GM12878 (cell line): Measurements from ENCODE around the gene EEF2K. TPM values are rescaled to one million over a fixed set of nuclear protein-coding genes. Genes with fewer than 3 reads are reported as not detected.

Source experiments
- BHLHE40 ChIP-seq, 2 experiments: fragments of 450-650 bp in 1 of 2; IDR thresholded peaks; 2 replicates each; pipeline ENCODE4 v1.6.1; 2011 to 2017; ENCODE audit warnings: low read depth in 2 of 2, borderline replicate concordance in 1 of 2, improper control_type of control experiment in 1 of 2, low read length in 1 of 2, mild to moderate bottlenecking in 1 of 2
- CREB1 ChIP-seq: IDR thresholded peaks from 2 replicates; pipeline ENCODE4 v1.6.1; 2012; ENCODE audit warnings: low read depth, mild to moderate bottlenecking, inconsistent platforms
- DPF2 ChIP-seq: fragments of 450-650 bp; IDR thresholded peaks from 2 replicates; pipeline ENCODE4 v1.6.1; 2017; ENCODE audit warnings: mild to moderate bottlenecking
- EP300 ChIP-seq, 2 experiments: fragments of 150-350 bp in 1 of 2; IDR thresholded peaks; 2 replicates each; pipeline ENCODE4 v1.6.1; 2011 to 2012; ENCODE audit warnings: low read depth in 2 of 2, low read length in 2 of 2, borderline replicate concordance in 1 of 2, improper control_type of control experiment in 1 of 2, inconsistent platforms in 1 of 2; ENCODE audit not compliant: control insufficient read depth in 1 of 2
- FOS ChIP-seq: IDR thresholded peaks from 3 replicates; pipeline ENCODE4 v1.6.1; 2011; ENCODE audit warnings: borderline replicate concordance; ENCODE audit not compliant: insufficient read length; ENCODE audit errors: extremely low read depth
- IRF4 ChIP-seq: IDR thresholded peaks from 2 replicates; pipeline ENCODE4 v1.6.1; 2011; ENCODE audit warnings: low read depth, low read length
- LARP7 ChIP-seq: fragments of 450-650 bp; IDR thresholded peaks from 2 replicates; pipeline ENCODE4 v1.6.1; 2017; ENCODE audit warnings: mild to moderate bottlenecking
- PAX8 ChIP-seq: fragments of 450-650 bp; IDR thresholded peaks from 2 replicates; pipeline ENCODE4 v1.6.1; 2017; ENCODE audit warnings: mild to moderate bottlenecking, moderate library complexity
- POLR2AphosphoS5 ChIP-seq: IDR thresholded peaks from 2 replicates; pipeline ENCODE4 v1.6.1; 2011; ENCODE audit warnings: mild to moderate bottlenecking, low read length, inconsistent platforms
- POU2F2 ChIP-seq: IDR thresholded peaks from 3 replicates; pipeline ENCODE4 v1.6.1; 2011; ENCODE audit warnings: low read depth, mild to moderate bottlenecking, low read length, borderline replicate concordance
- RAD21 ChIP-seq: IDR thresholded peaks from 2 replicates; pipeline ENCODE4 v1.6.1; 2011; ENCODE audit warnings: mild to moderate bottlenecking, low read depth, low read length, moderate library complexity; ENCODE audit not compliant: insufficient read depth
- SIX5 ChIP-seq: IDR thresholded peaks from 2 replicates; pipeline ENCODE4 v1.6.1; 2011; ENCODE audit warnings: mild to moderate bottlenecking, low read depth, low read length, moderate library complexity; ENCODE audit not compliant: severe bottlenecking
- SPI1 ChIP-seq: IDR thresholded peaks from 2 replicates; pipeline ENCODE4 v1.6.1; 2011; ENCODE audit warnings: low read depth, mild to moderate bottlenecking, low read length, moderate library complexity, borderline replicate concordance; ENCODE audit not compliant: insufficient read depth
- SREBF2 ChIP-seq: IDR thresholded peaks from 2 replicates; pipeline ENCODE4 v1.6.1; 2012; ENCODE audit warnings: mild to moderate bottlenecking, low read length
- SRF ChIP-seq, 2 experiments: IDR thresholded peaks; 2 replicates each; pipeline ENCODE4 v1.6.1; 2011; ENCODE audit warnings: low read depth in 2 of 2, low read length in 2 of 2, mild to moderate bottlenecking in 1 of 2, moderate library complexity in 1 of 2
- TBL1XR1 ChIP-seq: IDR thresholded peaks from 2 replicates; pipeline ENCODE4 v1.6.1; 2012; ENCODE audit warnings: low read depth, low read length, improper control_type of control experiment
- YBX1 ChIP-seq: fragments of 450-650 bp; IDR thresholded peaks from 2 replicates; pipeline ENCODE4 v1.6.1; 2016; ENCODE audit warnings: antibody characterized with exemption
- ZNF217 ChIP-seq: fragments of 450-650 bp; IDR thresholded peaks from 2 replicates; pipeline ENCODE4 v1.6.1; 2017; ENCODE audit warnings: antibody characterized with exemption, mild to moderate bottlenecking
- ZNF24 ChIP-seq: fragments of 450-650 bp; IDR thresholded peaks from 2 replicates; pipeline ENCODE4 v1.6.1; 2017; ENCODE audit warnings: antibody characterized with exemption, mild to moderate bottlenecking
- ZNF687 ChIP-seq: fragments of 450-650 bp; IDR thresholded peaks from 2 replicates; pipeline ENCODE4 v1.6.1; 2017; ENCODE audit warnings: mild to moderate bottlenecking, moderate library complexity
- ZSCAN29 ChIP-seq: fragments of 450-650 bp; IDR thresholded peaks from 2 replicates; pipeline ENCODE4 v1.6.1; 2017; ENCODE audit warnings: mild to moderate bottlenecking, moderate library complexity
- polyA plus RNA-seq, 11 experiments: library from polyadenylated mRNA; depleted of rRNA in 4 of 11; unstranded in 6 of 11; stranded (reverse) in 5 of 11; fragments of >200 nt; fragmentation: Nextera tagmentation in 4 of 11; fragmentation: Illumina TruSeq in 1 of 11; extraction: Ambion mirVana in 4 of 11; extraction: Trizol in 1 of 11; gene quantifications; 1 replicate in 1 of 11; 2 replicates in 10 of 11; pipeline versions ENCODE4 v1.2.1 to v1.2.3, GENCODE V29; 2011 to 2016; ENCODE audit warnings: inconsistent platforms in 2 of 11, missing spikeins in 2 of 11, low read depth in 1 of 11
- total RNA-seq, 4 experiments: library from RNA; depleted of rRNA in 3 of 4; stranded (reverse); fragments of >200 nt in 3 of 4; fragmentation: Illumina TruSeq in 1 of 4; extraction: Trizol in 1 of 4; gene quantifications; 2 replicates each; pipeline versions ENCODE4 v1.2.1 to v1.2.3, GENCODE V29; 2013 to 2021

EEF2K gene
- total and polyA plus RNA-seq, 10 of the 15 experiments (the other 5 are each of a cell fraction or from before 2014, with no cell fraction given): 2.0 to 29.6 (median 12.2) TPM

- TF ChIP-seq ZNF687 (peak; percentile 99), IRF4 (no peak), TBL1XR1 (0 out of 2 replicates have a peak, but pooled peaks have one; percentile 66), DPF2 (peak; percentile 74), SRF (IDR thresholded peaks at IDR 0.05; ENCODE audit: low read depth in 2 of 2, low read length in 2 of 2) (no peak), FOS (no peak), SPI1 (peak; percentile 37; the same call in 1 of the 2 replicates), POLR2AphosphoS5 (peak; percentile 64; the same call in 1 of the 2 replicates), ZNF217 (peak; percentile 54; the same call in 1 of the 2 replicates), POU2F2 (peak; percentile 54; the same call in 1 of the 3 replicates), SIX5 (no peak), ZNF24 (peak; percentile 78), PAX8 (no peak), ZSCAN29 (0 out of 2 replicates have a peak, but pooled peaks have one; percentile 62), YBX1 (no peak), EP300 (IDR thresholded peaks at IDR 0.05; ENCODE audit: borderline replicate concordance in 1 of 2, control insufficient read depth in 1 of 2, low read depth in 2 of 2, low read length in 2 of 2) (peak; percentile 28 to 37; a peak in 2 of 4 replicates), BHLHE40 (IDR thresholded peaks at IDR 0.05; ENCODE audit: borderline replicate concordance in 1 of 2, low read depth in 2 of 2, low read length in 1 of 2) (peak; percentile 92 to 97), SREBF2 (no peak), RAD21 (peak; percentile 59), LARP7 (peak; percentile 73), CREB1 (peak; percentile 48; the same call in 1 of the 2 replicates)
- TF ChIP-seq, all 136 proteins: peak for 55
These were observed at the start of gene EEF2K (continued) for GRCh38 chr16:22206013-22206841.
